KMS-11 (cell line): ENCODE results near the gene RAMP2.

Experiments used
- H2AFZ ChIP-seq: fragments of 200-600 bp; sonication (generic); 2 replicates; pipeline ENCODE4 v1.6.1; 2016; ENCODE audit warnings: antibody characterized with exemption, mixed run types, low read depth
- H3K27ac ChIP-seq: fragments of 200-600 bp; sonication (generic); 2 replicates; pipeline ENCODE4 v1.6.1; 2016; ENCODE audit warnings: mild to moderate bottlenecking, mixed run types
- H3K27me3 ChIP-seq: fragments of 200-600 bp; sonication (generic); 2 replicates; pipeline ENCODE4 v1.6.1; 2017; ENCODE audit warnings: mild to moderate bottlenecking, low read depth, mixed run types, moderate library complexity; ENCODE audit not compliant: insufficient read depth
- H3K36me3 ChIP-seq: fragments of 200-600 bp; sonication (generic); 2 replicates; pipeline ENCODE4 v1.6.1; 2017; ENCODE audit warnings: mild to moderate bottlenecking, mixed run types; ENCODE audit not compliant: insufficient read depth
- H3K4me1 ChIP-seq: fragments of 200-600 bp; sonication (generic); 2 replicates; pipeline ENCODE4 v1.6.1; 2016; ENCODE audit warnings: mild to moderate bottlenecking, low read depth, mixed run types; ENCODE audit not compliant: poor library complexity, severe bottlenecking
- H3K4me2 ChIP-seq: fragments of 200-600 bp; sonication (generic); 2 replicates; pipeline ENCODE4 v1.7.0; 2016; ENCODE audit warnings: mild to moderate bottlenecking, mixed run types
- H3K4me3 ChIP-seq: fragments of 200-600 bp; sonication (generic); IDR thresholded peaks from 2 replicates; pipeline ENCODE4 v1.6.1; 2017; ENCODE audit warnings: low read depth, low read length, mixed read lengths; ENCODE audit not compliant: insufficient read depth
- H3K79me2 ChIP-seq: fragments of 200-600 bp; sonication (generic); 2 replicates; pipeline ENCODE4 v1.6.1; 2016; ENCODE audit warnings: low read depth, mixed run types; ENCODE audit not compliant: insufficient read depth
- H3K9ac ChIP-seq: fragments of 200-600 bp; sonication (generic); 2 replicates; pipeline ENCODE4 v1.6.1; 2016; ENCODE audit warnings: mild to moderate bottlenecking, mixed run types
- H4K20me1 ChIP-seq: fragments of 200-600 bp; sonication (generic); 2 replicates; pipeline ENCODE4 v1.6.1; 2016; ENCODE audit warnings: mild to moderate bottlenecking, mixed run types; ENCODE audit not compliant: insufficient read depth
- TF ChIP-seq, protein P1 (sequence below): fragments of 200-600 bp; sonication (generic); conservative IDR thresholded peaks from 2 replicates; pipeline ENCODE4 v1.6.1; 2017; ENCODE audit warnings: low read depth, mild to moderate bottlenecking, antibody characterized with exemption, low read length, moderate library complexity, mixed read lengths

RAMP2 gene

GRCh38 chr17:42760652-42761581, at the start of gene RAMP2:
Gene RAMP2 (plus strand): TSS chr17:42761227. CDS start chr17:42761262, 35 bp downstream.
- no peaks in the 10 kb centered on the region for H3K79me2 ChIP-seq
- H3K4me3 ChIP-seq = no peak within 1 kb of the TSS
- H2AFZ ChIP-seq = no peak within 1 kb of the TSS
- H3K36me3 ChIP-seq = no peaks in the 10 kb centered on the region
- H3K27ac ChIP-seq = no peak within 1 kb of the TSS
- TF ChIP-seq, protein P1, sequence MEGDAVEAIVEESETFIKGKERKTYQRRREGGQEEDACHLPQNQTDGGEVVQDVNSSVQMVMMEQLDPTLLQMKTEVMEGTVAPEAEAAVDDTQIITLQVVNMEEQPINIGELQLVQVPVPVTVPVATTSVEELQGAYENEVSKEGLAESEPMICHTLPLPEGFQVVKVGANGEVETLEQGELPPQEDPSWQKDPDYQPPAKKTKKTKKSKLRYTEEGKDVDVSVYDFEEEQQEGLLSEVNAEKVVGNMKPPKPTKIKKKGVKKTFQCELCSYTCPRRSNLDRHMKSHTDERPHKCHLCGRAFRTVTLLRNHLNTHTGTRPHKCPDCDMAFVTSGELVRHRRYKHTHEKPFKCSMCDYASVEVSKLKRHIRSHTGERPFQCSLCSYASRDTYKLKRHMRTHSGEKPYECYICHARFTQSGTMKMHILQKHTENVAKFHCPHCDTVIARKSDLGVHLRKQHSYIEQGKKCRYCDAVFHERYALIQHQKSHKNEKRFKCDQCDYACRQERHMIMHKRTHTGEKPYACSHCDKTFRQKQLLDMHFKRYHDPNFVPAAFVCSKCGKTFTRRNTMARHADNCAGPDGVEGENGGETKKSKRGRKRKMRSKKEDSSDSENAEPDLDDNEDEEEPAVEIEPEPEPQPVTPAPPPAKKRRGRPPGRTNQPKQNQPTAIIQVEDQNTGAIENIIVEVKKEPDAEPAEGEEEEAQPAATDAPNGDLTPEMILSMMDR = no peak
- no peaks in the 10 kb centered on the region; the same call in 1 of the 2 replicates for H3K27me3 ChIP-seq
- no peak within 1 kb of the TSS for H3K4me2 ChIP-seq
- H3K4me1 ChIP-seq = peaks cover 24% of the 10 kb centered on the region
- H4K20me1 ChIP-seq = no peaks in the 10 kb centered on the region
- H3K9ac ChIP-seq = no peak within 1 kb of the TSS

DNA sequence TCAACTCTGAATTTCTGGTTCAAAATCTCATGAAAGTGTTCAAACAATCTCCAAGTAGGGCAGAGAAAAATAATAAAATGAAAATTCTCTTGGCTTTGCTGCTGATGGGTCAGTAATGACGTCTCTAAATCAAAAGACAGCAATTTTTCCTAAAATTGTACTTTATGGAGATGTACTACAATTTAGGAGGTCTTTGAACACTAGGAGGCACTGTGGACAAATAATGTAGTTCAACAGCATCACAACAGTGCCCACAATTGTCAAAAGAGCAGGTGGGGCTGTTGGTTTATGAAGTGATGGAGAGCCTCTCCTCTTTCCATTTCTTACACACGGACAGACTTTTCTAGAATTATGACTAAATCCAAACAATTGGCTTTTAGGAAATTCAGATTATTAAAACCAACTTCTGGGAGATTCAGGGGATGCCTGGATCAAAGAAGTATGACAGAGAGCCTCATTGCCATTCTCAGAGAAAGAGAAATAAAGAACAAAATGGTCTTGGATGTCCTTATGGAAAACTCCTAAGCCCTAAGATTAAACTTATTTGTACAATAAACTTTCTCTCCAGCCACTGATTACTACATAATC, 39.9 kb upstream of the RAMP2 start:
- Histone ChIP-seq H3K4me1 (peaks cover 11% of the 10 kb centered on the region), H4K20me1 (no peaks in the 10 kb centered on the region), H3K4me3 (no peak overlapping the region), H3K79me2 (peaks cover 4% of the 10 kb centered on the region; the same call in 1 of the 2 replicates), H3K27me3 (no peaks in the 10 kb centered on the region), H3K36me3 (peaks cover 15% of the 10 kb centered on the region; the same call in 1 of the 2 replicates), H3K4me2 (no peak overlapping the region), H3K27ac (no peak overlapping the region), H2AFZ (no peak overlapping the region), H3K9ac (no peak overlapping the region)
- TF ChIP-seq, protein P1 = peak; percentile 82

GRCh38 chr17:42723636-42724035, 37.4 kb upstream of the RAMP2 start:
- H3K4me3 ChIP-seq = no peak overlapping the region
- peaks cover 15% of the 10 kb centered on the region; the same call in 1 of the 2 replicates for H3K36me3 ChIP-seq
- no peak overlapping the region for H3K4me2 ChIP-seq
- TF ChIP-seq, protein P1 = no peak
- H3K27ac ChIP-seq = no peak overlapping the region
- H4K20me1 ChIP-seq = no peaks in the 10 kb centered on the region
- peaks cover 11% of the 10 kb centered on the region for H3K4me1 ChIP-seq
- no peaks in the 10 kb centered on the region for H3K27me3 ChIP-seq
- peaks cover 4% of the 10 kb centered on the region; the same call in 1 of the 2 replicates for H3K79me2 ChIP-seq
- H2AFZ ChIP-seq = no peak overlapping the region
- no peak overlapping the region for H3K9ac ChIP-seq

GRCh38 chr17:42725143-42725542, 35.9 kb upstream of the RAMP2 start:
- Histone ChIP-seq H3K79me2 (peaks cover 2% of the 10 kb centered on the region; the same call in 1 of the 2 replicates), H3K4me2 (no peak overlapping the region), H3K27me3 (no peaks in the 10 kb centered on the region), H2AFZ (no peak overlapping the region), H3K4me3 (no peak overlapping the region), H3K9ac (no peak overlapping the region), H3K36me3 (0 out of 2 replicates have a peak, but pooled peaks cover 10% of the 10 kb centered on the region), H3K4me1 (peaks cover 11% of the 10 kb centered on the region), H3K27ac (no peak overlapping the region), H4K20me1 (no peaks in the 10 kb centered on the region)
- TF ChIP-seq, protein P1 = no peak
